IPS-15b (cell line): Measurements from ENCODE around the gene NACA2.
"Not testable (repeated sequence)": the region's sequence is repeated elsewhere in the genome, so short reads cannot be mapped to it uniquely, and the experiment has no call there.

Source experiments
- H3K27me3 ChIP-seq: one replicate; pipeline ENCODE4 v1.6.1; 2013; ENCODE audit warnings: low read length; ENCODE audit not compliant: control insufficient read depth, insufficient read depth
- H3K36me3 ChIP-seq: one replicate; pipeline ENCODE4 v1.6.1; 2013; ENCODE audit warnings: low read length; ENCODE audit not compliant: control insufficient read depth, insufficient read depth
- H3K4me1 ChIP-seq: one replicate; pipeline ENCODE4 v1.6.1; 2013; ENCODE audit warnings: mild to moderate bottlenecking, low read length; ENCODE audit not compliant: control insufficient read depth, insufficient read depth
- H3K4me3 ChIP-seq: one replicate; pipeline ENCODE4 v1.5.1; 2013; ENCODE audit warnings: low read depth, low read length
- H3K9ac ChIP-seq: one replicate; pipeline ENCODE4 v1.6.1; 2013; ENCODE audit warnings: low read depth, mild to moderate bottlenecking, low read length
- H3K9me3 ChIP-seq: one replicate; pipeline ENCODE4 v1.6.1; 2013; ENCODE audit warnings: mild to moderate bottlenecking, low read length; ENCODE audit not compliant: control insufficient read depth, insufficient read depth

The NACA2 gene

DNA sequence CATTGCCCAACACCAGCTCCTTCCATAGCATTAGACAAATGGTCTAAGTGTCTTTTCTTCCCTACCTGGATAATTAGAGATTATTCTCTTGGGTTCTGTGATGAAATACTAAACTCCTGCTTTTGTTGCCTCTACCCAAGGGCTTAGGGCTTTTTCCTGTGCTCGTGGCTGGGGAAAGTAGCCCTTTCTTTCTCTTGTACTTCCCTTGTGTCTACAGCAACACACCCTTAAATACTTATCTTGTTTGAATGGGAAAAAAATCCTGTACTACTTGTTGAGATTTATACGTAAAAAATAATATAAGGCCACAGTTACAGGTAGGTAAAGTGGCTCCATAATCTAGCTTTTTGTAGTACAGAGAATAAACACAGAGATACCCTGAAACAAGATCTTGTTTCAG lies 7.0 kb upstream of the NACA2 start:
- Histone ChIP-seq H3K9me3 (no peaks in the 10 kb centered on the region), H3K9ac (no peak overlapping the region), H3K4me1 (no peaks in the 10 kb centered on the region), H3K27me3 (no peaks in the 10 kb centered on the region), H3K4me3 (no peak overlapping the region), H3K36me3 (no peaks in the 10 kb centered on the region)

DNA sequence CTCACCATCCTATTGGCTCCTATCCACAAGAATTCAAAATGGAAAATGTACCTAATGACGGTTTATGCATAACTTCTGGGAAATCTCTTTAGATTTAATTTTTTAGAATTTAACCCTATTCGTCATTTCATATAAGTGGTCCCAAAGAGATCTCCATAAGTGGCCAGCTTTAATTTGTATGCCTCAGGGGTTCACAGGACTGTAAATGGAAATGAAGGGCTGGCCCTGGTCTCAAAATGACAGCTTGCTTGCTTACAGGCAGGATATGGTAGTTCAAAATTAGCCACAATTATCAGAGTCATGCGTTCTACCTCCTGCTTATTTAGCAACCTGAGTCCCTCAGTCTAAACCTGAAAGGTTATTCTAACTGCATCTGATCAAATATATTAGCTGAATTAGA lies 6.6 kb upstream of the NACA2 start:
- H3K4me3 ChIP-seq, result no peak overlapping the region
- H3K9ac ChIP-seq, result no peak overlapping the region
- H3K4me1 ChIP-seq, result no peaks in the 10 kb centered on the region
- H3K36me3 ChIP-seq, result no peaks in the 10 kb centered on the region
- no peaks in the 10 kb centered on the region for H3K9me3 ChIP-seq
- no peaks in the 10 kb centered on the region for H3K27me3 ChIP-seq

DNA sequence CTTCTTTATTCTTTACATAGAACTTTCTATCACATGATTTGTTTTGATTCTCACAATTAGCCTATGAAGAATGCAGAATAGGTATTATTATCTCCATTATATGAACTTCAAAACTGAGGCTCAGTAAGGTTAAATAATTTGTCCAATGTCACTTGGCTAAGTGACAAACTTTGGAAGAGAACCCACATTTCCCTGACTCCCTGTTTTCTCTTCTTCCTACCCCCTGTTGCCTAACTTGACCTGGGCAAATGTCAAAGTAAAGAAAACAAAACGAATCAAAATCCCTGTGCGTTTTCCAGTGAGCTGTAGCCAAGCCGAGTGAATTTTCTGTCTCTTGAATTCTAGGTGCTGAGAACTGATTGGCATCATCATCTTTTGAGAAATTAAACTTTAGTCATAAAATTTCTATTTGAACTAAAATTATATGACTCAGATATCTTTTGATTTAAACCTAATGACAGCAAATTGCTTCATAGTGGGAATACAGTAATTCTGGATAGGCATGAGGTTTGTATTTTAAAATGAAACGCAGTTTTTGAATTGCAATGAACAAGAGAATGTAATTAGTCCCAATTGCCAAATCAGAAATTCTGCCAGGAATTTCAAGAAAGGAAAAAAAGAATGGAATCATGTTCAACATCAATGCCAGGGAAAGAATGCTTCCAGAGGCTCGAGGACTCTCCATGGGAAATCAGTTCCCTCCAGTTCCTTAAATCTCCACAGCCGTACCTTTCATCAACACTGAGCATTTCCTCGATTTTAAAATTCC lies 4.6 kb upstream of the NACA2 start:
- no peak overlapping the region for H3K9ac ChIP-seq
- H3K27me3 ChIP-seq, result no peaks in the 10 kb centered on the region
- no peaks in the 10 kb centered on the region for H3K4me1 ChIP-seq
- no peak overlapping the region for H3K4me3 ChIP-seq
- H3K9me3 ChIP-seq, result no peaks in the 10 kb centered on the region
- no peaks in the 10 kb centered on the region for H3K36me3 ChIP-seq

DNA sequence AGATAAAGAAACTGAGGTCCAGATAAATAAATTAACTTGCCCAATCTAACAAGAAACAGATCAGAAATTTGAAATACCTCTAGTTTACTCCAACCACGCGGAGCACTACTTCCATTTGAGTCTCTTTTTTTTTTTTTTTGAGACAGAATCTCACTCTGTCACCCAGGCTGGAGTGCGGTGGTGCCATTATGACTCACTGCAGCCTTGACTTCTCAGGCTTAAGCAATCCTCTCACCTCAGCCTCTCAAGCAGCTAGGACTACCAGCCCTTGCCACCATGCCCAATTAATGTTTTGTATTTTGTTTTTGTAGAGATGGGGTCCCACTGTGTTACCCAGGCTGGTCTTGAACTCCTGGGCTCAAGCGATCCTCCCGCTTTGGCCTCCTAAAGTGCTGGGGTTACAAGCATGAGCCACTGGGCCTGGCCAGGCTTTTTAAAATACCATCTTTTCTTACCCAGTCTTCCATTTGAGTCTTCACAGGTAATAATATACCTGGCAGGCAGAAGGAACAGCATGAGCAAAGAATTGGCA lies 3.3 kb upstream of the NACA2 start:
- Histone ChIP-seq H3K36me3 (no peaks in the 10 kb centered on the region), H3K9me3 (no peaks in the 10 kb centered on the region), H3K4me1 (no peaks in the 10 kb centered on the region), H3K4me3 (no peak overlapping the region), H3K27me3 (no peaks in the 10 kb centered on the region), H3K9ac (no peak overlapping the region)

DNA sequence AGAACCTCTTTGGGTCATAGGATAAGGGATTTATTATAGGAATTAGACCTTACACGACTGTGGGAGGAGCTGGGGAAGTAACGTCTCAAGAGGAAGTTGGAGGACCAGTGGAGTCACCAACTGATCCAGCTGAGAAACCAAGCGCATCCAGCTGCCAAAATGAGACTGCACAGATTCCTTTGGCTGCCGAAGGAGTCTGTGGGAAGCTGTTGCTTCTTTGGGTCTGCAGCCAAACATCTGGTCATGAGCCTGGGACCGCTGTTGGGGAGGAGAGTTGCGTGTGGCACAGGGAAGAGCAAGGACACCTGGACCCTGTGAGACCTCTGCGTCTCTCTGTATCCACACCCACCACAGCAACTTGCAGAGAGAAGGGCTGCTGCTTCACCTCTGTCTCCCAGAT lies 2.4 kb upstream of the NACA2 start:
- Histone ChIP-seq H3K4me1 (no peaks in the 10 kb centered on the region), H3K9me3 (no peaks in the 10 kb centered on the region), H3K4me3 (no peak overlapping the region), H3K36me3 (no peaks in the 10 kb centered on the region), H3K27me3 (no peaks in the 10 kb centered on the region), H3K9ac (no peak overlapping the region)

DNA sequence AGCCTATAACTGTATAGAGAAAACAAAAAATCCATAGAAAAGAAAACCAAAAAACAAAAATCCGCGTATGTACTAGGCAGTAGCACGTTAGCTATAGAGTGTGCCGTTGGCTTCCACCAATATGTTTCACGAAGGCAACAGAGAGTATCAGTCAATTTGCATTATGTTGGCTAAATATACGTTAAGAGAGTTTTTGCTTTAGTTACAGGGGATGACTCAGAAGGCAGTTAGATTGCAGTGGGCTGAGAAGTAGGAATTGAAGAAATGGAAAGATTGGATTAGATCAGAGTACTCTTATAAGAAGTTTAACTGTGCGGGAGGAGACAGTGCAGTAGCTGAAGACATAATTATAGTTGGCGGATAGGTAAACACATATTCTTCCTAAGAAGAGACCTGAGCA lies 911 bp upstream of the NACA2 start:
- no peak overlapping the region for H3K4me3 ChIP-seq
- H3K36me3 ChIP-seq, result no peaks in the 10 kb centered on the region
- H3K9me3 ChIP-seq, result no peaks in the 10 kb centered on the region
- H3K27me3 ChIP-seq, result no peaks in the 10 kb centered on the region
- no peaks in the 10 kb centered on the region for H3K4me1 ChIP-seq
- no peak overlapping the region for H3K9ac ChIP-seq

DNA sequence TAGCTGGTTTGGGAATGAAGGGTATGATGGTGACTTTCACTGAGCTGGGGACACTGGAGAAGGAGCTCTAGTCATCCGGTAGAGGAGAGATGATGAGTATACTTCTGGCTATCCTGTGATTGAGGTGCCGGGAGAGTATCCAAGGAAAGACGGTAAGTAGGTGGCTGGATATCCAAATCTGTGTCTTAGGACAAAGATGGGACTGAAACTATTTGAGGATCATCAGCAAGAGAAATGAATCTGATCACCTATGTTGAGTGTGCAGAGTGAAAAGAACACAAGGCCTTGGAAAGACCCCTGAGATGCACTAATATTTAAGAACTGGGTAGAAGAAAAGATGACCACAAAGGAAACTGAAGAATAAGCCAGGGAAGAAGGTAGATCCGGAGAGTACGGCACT lies 1.0 kb downstream of the NACA2 start:
- H3K9ac ChIP-seq, result no peak overlapping the region
- no peaks in the 10 kb centered on the region for H3K27me3 ChIP-seq
- no peaks in the 10 kb centered on the region for H3K36me3 ChIP-seq
- H3K4me1 ChIP-seq, result no peaks in the 10 kb centered on the region
- H3K9me3 ChIP-seq, result no peaks in the 10 kb centered on the region
- H3K4me3 ChIP-seq, result no peak overlapping the region

DNA sequence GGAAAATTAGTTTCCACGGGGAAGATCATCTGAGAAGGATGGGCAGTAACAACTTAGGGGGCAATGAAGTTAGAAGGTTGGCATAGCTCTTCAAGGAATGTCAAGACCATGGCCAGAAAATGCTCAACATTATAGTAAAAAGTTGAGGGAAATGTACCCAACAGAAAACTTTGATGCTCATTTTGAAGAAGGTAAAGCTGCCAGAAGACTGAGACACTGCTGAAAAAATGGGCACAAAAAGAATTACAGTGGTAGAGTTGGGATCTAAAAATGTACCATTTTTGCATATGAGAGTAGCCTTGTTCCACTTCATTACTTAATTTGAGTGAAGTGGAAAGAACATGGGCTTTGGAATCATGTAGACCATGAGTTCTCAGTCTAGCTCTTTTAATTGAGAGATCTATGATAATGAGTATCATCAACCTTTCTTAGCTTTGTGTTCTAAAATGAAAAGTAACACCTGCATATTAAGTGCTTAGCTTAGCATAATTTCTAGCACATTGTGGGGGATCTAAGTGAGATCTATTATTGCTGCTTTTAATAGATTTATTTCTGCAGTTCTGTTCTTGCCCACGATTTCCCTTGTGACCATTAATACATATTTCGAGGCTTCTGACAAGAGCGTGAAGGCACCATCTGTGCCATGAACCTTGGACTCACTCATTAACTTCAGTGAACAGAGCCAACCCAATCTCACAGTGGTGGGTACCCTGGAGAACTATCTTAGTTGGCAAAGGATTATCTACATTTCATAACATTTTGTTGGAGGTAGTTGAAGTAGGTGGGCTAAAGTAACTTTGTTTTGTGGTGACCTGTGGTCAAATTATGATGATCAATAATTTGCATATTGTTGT lies 3.0 kb downstream of the NACA2 start:
- H3K9ac ChIP-seq, result no peak overlapping the region
- H3K9me3 ChIP-seq, result no peaks in the 10 kb centered on the region
- no peaks in the 10 kb centered on the region for H3K36me3 ChIP-seq
- H3K4me1 ChIP-seq, result no peaks in the 10 kb centered on the region
- H3K27me3 ChIP-seq, result no peaks in the 10 kb centered on the region
- no peak overlapping the region for H3K4me3 ChIP-seq

DNA sequence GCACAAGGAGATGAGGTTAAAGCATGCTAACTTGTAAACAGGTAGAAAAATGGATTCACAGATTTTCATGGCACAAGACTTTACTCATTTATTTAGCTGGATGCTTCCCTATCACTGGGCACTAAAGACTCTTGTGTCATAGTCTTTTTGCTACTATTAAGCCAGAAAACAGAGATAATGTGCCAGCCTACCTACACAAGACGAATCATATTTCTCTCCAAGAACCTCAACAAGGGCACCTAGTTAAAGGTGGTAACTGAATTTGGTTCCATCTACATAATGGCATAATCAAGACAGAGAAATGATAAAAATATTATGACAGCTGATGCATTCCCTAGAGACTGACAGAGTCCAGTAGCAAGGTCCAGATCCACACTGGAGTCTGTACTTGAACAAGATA lies 3.8 kb downstream of the NACA2 start:
- Histone ChIP-seq H3K27me3 (no peaks in the 10 kb centered on the region), H3K4me1 (no peaks in the 10 kb centered on the region), H3K36me3 (no peaks in the 10 kb centered on the region), H3K4me3 (no peak overlapping the region), H3K9ac (no peak overlapping the region), H3K9me3 (no peaks in the 10 kb centered on the region)

DNA sequence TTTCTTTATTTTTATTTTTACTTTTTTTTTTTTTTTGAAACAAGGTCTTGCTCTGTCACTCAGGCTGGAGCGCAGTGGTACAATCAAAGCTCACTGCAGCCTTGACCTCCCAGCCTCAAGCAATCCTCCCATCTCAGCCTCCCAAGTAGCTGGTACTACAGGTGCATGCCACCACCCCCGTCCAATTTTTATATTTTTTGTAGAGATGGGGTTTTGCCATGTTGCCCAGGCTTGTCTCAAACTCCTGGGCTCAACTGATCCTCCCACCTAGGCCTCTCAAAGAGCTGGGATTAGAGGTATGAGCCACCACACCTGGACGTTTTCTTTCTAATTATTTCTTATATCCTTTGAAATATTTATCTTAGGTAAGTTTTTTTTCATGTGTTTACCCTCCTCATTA lies 4.4 kb downstream of the NACA2 start:
- not testable (repeated sequence) for H3K4me1 ChIP-seq, H3K36me3 ChIP-seq, H3K9me3 ChIP-seq, H3K4me3 ChIP-seq, H3K9ac ChIP-seq, H3K27me3 ChIP-seq

DNA sequence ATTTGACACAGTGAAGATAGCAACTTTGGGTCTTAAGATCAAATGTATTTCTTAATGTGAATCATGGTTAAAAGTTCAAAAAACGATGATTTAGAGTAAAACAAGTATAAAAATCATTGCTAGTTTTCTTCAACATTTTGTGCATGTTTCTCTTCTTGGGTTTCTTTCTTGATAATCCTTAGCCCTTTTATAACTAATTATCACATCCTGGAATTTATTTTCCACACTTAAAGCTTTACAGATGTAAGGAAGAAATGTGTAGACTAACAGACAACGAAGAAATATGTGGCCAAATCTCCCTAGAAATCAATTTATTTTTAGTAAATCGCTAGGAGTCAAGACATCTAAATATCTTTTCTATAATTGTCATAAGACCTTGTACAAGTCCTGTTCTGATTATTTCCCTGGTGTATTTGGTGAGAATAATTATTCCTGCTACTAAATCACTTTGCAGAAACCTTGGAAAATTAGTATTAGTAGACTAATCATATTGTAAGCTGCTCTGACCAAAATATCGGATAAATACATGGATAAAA lies 4.9 kb downstream of the NACA2 start:
- Histone ChIP-seq H3K9me3 (no peaks in the 10 kb centered on the region), H3K27me3 (no peaks in the 10 kb centered on the region)

DNA sequence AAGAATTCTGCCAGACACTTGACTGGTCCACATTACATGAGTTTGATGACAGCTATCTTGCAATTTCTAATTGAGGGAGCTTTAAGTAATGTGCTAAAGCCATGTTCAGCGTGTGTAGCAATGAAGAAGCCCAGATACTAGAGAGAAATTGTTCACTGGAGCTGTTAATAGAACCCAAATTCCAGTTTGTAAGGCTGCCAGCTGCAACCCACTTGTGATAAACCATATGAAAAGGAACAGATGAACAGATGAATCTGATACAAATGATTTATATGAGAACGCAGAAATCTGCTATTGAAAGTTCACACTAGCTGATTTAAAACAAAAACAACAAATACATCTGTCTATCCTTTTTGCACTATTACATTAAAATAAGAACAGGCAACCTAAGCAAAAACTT lies 6.2 kb downstream of the NACA2 start:
- H3K9ac ChIP-seq, result no peak overlapping the region
- no peaks in the 10 kb centered on the region for H3K4me1 ChIP-seq
- no peaks in the 10 kb centered on the region for H3K9me3 ChIP-seq
- H3K4me3 ChIP-seq, result no peak overlapping the region
- H3K36me3 ChIP-seq, result no peaks in the 10 kb centered on the region
- H3K27me3 ChIP-seq, result no peaks in the 10 kb centered on the region

More for the DNA sequence above, 4.9 kb downstream of the NACA2 start:
- Histone ChIP-seq H3K9ac (no peak overlapping the region), H3K4me3 (no peak overlapping the region), H3K36me3 (no peaks in the 10 kb centered on the region), H3K4me1 (no peaks in the 10 kb centered on the region)
